ENCODE results near the gene RXRA. TPM values are rescaled to one million over a fixed set of nuclear protein-coding genes. Genes with fewer than 3 reads are reported as not detected.

RXRA gene
- polyA plus RNA-seq, 1 of the 3 experiments (the other 2 are of a cell fraction): 7.6 TPM

GRCh38 chr9:134304690-134305089, 21.6 kb upstream of the RXRA start:
- no peaks in the 10 kb centered on the region for H3K9me3 ChIP-seq
- TF ChIP-seq, protein P1, sequence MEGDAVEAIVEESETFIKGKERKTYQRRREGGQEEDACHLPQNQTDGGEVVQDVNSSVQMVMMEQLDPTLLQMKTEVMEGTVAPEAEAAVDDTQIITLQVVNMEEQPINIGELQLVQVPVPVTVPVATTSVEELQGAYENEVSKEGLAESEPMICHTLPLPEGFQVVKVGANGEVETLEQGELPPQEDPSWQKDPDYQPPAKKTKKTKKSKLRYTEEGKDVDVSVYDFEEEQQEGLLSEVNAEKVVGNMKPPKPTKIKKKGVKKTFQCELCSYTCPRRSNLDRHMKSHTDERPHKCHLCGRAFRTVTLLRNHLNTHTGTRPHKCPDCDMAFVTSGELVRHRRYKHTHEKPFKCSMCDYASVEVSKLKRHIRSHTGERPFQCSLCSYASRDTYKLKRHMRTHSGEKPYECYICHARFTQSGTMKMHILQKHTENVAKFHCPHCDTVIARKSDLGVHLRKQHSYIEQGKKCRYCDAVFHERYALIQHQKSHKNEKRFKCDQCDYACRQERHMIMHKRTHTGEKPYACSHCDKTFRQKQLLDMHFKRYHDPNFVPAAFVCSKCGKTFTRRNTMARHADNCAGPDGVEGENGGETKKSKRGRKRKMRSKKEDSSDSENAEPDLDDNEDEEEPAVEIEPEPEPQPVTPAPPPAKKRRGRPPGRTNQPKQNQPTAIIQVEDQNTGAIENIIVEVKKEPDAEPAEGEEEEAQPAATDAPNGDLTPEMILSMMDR (IDR thresholded peaks at IDR 0.05): no peak
- TF ChIP-seq SIN3A (IDR thresholded peaks at IDR 0.05; ENCODE audit: borderline replicate concordance, low read depth, low read length) (no peak), EZH2phosphoT487 (IDR thresholded peaks at IDR 0.05; ENCODE audit: borderline replicate concordance, low read depth) (no peak), TAF1 (IDR thresholded peaks at IDR 0.05; ENCODE audit: borderline replicate concordance, low read depth, low read length) (no peak), TCF12 (IDR thresholded peaks at IDR 0.05) (no peak), ELF1 (IDR thresholded peaks at IDR 0.05) (no peak), SMC3 (IDR thresholded peaks at IDR 0.05; ENCODE audit: low read depth, low read length) (no peak), REST (IDR thresholded peaks at IDR 0.05; ENCODE audit: low read depth, low read length) (no peak), MEF2A (IDR thresholded peaks at IDR 0.05; ENCODE audit: borderline replicate concordance, low read depth) (no peak), FOSL2 (IDR thresholded peaks at IDR 0.05; ENCODE audit: borderline replicate concordance, low read depth) (no peak), YY1 (IDR thresholded peaks at IDR 0.05; ENCODE audit: low read depth) (no peak), JUND (IDR thresholded peaks at IDR 0.05) (no peak), NFIC (IDR thresholded peaks at IDR 0.05; ENCODE audit: borderline replicate concordance) (no peak), USF1 (IDR thresholded peaks at IDR 0.05; ENCODE audit: borderline replicate concordance, low read depth) (no peak), ZBTB33 (IDR thresholded peaks at IDR 0.05; ENCODE audit: borderline replicate concordance, low read depth) (no peak), MXI1 (IDR thresholded peaks at IDR 0.05; ENCODE audit: low read depth, low read length) (no peak), RAD21 (IDR thresholded peaks at IDR 0.05; ENCODE audit: low read length) (no peak), MAX (IDR thresholded peaks at IDR 0.05; ENCODE audit: low read depth) (no peak), FOXJ3 (CRISPR knock-in tag; IDR thresholded peaks at IDR 0.05) (no peak)
- TF ChIP-seq, protein P2, sequence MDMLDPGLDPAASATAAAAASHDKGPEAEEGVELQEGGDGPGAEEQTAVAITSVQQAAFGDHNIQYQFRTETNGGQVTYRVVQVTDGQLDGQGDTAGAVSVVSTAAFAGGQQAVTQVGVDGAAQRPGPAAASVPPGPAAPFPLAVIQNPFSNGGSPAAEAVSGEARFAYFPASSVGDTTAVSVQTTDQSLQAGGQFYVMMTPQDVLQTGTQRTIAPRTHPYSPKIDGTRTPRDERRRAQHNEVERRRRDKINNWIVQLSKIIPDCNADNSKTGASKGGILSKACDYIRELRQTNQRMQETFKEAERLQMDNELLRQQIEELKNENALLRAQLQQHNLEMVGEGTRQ (IDR thresholded peaks at IDR 0.05; ENCODE audit: borderline replicate concordance, low read depth, low read length): no peak
- H3F3A ChIP-seq (replicated peaks; ENCODE audit: insufficient read depth): no peaks in the 10 kb centered on the region
- H3K36me3 ChIP-seq (replicated peaks in 1 of 2; ENCODE audit: control insufficient read depth in 1 of 2, insufficient read depth in 2 of 2, low read length in 1 of 2): no peaks in the 10 kb centered on the region
- POLR2A ChIA-PET: no interaction called here
- peaks cover 6% of the 10 kb centered on the region; the same call in 1 of the 2 replicates for H3K27me3 ChIP-seq (ENCODE audit: insufficient read depth)
- no peak for DNase-seq
- WGBS (ENCODE audit: low lambda C conversion rate): 67% methylated on average over 11 of the region's 11 CpGs
- no peaks in the 10 kb centered on the region for H3K79me2 ChIP-seq (ENCODE audit: insufficient read depth)
- H3K4me1 ChIP-seq (ENCODE audit: control insufficient read depth in 1 of 2, insufficient read depth in 2 of 2, low read depth in 1 of 2, low read length in 1 of 2): no peaks in the 10 kb centered on the region; a peak in 1 of 4 replicates
- H3K9ac ChIP-seq: no peak overlapping the region
- no peaks in the 10 kb centered on the region for H3K9me2 ChIP-seq
- no peak overlapping the region for H3K4me2 ChIP-seq
- CTCF ChIA-PET: interaction anchor here (1.0 to 1.4 kb wide), 2 partner anchors 11 to 21 kb away, joined by 3 read pairs; no protein-coding TSS in a partner anchor
- no peak overlapping the region for H3K27ac ChIP-seq (ENCODE audit: low read depth in 2 of 2, low read length in 1 of 2)
- no peak overlapping the region for H2AFZ ChIP-seq (ENCODE audit: low read depth)
- no peak overlapping the region for H3K4me3 ChIP-seq (ENCODE audit: low read depth in 2 of 2, low read length in 1 of 2)
- no peaks in the 10 kb centered on the region for H4K20me1 ChIP-seq (ENCODE audit: insufficient read depth)
